GM18867 (cell line): ENCODE results near the gene ERCC4.

Experiments
- ATAC-seq: cut with Tn5 transposase; IDR thresholded peaks from one replicate; pipeline ENCODE4 v1.9.1; 2021; ENCODE audit warnings: mild to moderate bottlenecking, moderate library complexity; ENCODE audit not compliant: unreplicated experiment

The ERCC4 gene

GRCh38 chr16:13945744-13946485 lies 26.0 kb downstream of the ERCC4 start:
- no peak for ATAC-seq

- ATAC-seq: no peak
Observed at GRCh38 chr16:13948086-13948485, 28.1 kb downstream of the ERCC4 start.

- ATAC-seq: no peak
Observed at GRCh38 chr16:13950821-13951547, 31.0 kb downstream of the ERCC4 start.

GRCh38 chr16:13951611-13952010 lies 31.7 kb downstream of the ERCC4 start:
- ATAC-seq: no peak

- ATAC-seq: no peak
Observed at GRCh38 chr16:13953501-13953900, 33.5 kb downstream of the ERCC4 start.

GRCh38 chr16:13956635-13957196 lies 36.8 kb downstream of the ERCC4 start:
- peak; percentile 24 for ATAC-seq

- peak; percentile 61 for ATAC-seq
Observed at GRCh38 chr16:13957197-13958078, 37.5 kb downstream of the ERCC4 start.

- ATAC-seq: no peak
Observed at GRCh38 chr16:13958474-13958873, 38.5 kb downstream of the ERCC4 start.

- ATAC-seq: no peak
Observed at GRCh38 chr16:13959626-13960025, 39.7 kb downstream of the ERCC4 start.

GRCh38 chr16:13961099-13961811 lies 41.3 kb downstream of the ERCC4 start:
- no peak for ATAC-seq

GRCh38 chr16:13962232-13962631 lies 42.3 kb downstream of the ERCC4 start:
- ATAC-seq: no peak

- no peak for ATAC-seq
Observed at GRCh38 chr16:13968835-13969234, 48.9 kb downstream of the ERCC4 start.

- no peak for ATAC-seq
Observed at GRCh38 chr16:13969711-13970110, 49.8 kb downstream of the ERCC4 start.

GRCh38 chr16:13970708-13971422 lies 50.9 kb downstream of the ERCC4 start:
- no peak for ATAC-seq

- no peak for ATAC-seq
Observed at GRCh38 chr16:13973321-13974023, 53.5 kb downstream of the ERCC4 start.

GRCh38 chr16:13977177-13977576 lies 57.2 kb downstream of the ERCC4 start:
- ATAC-seq: no peak

GRCh38 chr16:13982451-13982850 lies 62.5 kb downstream of the ERCC4 start:
- ATAC-seq: no peak

- no peak for ATAC-seq
Observed at GRCh38 chr16:13983625-13984024, 63.7 kb downstream of the ERCC4 start.

- no peak for ATAC-seq
Observed at GRCh38 chr16:13984794-13985193, 64.8 kb downstream of the ERCC4 start.
